Measurements from ENCODE around the gene CCDC24. TPM values are rescaled to one million over a fixed set of nuclear protein-coding genes. Genes with fewer than 3 reads are reported as not detected.

The CCDC24 gene
- total and polyA plus RNA-seq, 7 donors: 0.83 to 3.9 (median 1.7) TPM

DNA sequence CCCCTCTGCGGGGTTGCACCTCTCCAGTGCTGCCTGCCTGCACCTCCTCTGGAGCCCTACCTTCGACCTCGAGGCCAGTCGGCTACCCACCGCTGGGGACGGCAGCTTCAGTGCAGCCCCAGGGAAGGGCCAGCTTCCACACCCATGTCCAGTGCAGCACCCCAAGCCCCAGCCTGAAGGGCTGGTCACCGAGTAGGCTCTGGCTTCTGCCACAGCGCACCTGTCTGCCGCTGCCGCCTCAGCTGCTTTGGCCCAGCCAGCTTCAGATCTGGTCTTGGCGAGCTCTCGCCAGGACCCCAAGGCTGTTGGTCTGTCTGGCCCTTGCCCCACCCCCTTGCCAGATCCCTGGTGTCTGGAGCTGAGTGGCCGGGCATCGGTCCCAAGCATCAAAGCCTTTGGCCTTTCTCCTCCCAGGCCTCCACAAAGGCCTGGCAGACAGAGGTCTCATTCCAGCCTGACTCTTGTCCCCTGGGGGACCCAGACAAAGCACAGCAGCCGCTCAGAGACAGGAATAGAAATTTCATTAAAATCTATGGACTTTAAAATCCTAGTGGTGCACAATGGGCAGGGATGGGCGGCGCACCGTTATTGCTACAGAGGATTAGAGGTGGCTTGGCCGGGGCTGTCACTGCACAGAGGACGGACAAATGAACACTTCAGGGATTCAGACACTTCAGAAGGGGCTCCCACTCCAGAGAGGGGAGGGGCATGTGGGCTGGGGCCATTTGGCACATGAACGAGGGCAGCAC lies 4.8 kb downstream of the CCDC24 start:
- TF ChIP-seq, protein P1, sequence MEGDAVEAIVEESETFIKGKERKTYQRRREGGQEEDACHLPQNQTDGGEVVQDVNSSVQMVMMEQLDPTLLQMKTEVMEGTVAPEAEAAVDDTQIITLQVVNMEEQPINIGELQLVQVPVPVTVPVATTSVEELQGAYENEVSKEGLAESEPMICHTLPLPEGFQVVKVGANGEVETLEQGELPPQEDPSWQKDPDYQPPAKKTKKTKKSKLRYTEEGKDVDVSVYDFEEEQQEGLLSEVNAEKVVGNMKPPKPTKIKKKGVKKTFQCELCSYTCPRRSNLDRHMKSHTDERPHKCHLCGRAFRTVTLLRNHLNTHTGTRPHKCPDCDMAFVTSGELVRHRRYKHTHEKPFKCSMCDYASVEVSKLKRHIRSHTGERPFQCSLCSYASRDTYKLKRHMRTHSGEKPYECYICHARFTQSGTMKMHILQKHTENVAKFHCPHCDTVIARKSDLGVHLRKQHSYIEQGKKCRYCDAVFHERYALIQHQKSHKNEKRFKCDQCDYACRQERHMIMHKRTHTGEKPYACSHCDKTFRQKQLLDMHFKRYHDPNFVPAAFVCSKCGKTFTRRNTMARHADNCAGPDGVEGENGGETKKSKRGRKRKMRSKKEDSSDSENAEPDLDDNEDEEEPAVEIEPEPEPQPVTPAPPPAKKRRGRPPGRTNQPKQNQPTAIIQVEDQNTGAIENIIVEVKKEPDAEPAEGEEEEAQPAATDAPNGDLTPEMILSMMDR (IDR thresholded peaks at IDR 0.05): no peak
- 63 to 67% (median 66%) methylated on average over 21 of the region's 21 CpGs for WGBS, 3 donors
- no peak overlapping the region for H3K27ac ChIP-seq
- H3K36me3 ChIP-seq (ENCODE audit: insufficient read depth in 1 of 2, low read depth in 1 of 2): no peaks in the 10 kb centered on the region
- DNase-seq (no peak), ATAC-seq (no peak)
- no peaks in the 10 kb centered on the region for H3K9me3 ChIP-seq
- peaks cover under 1% of the 10 kb centered on the region for H3K4me1 ChIP-seq
- H3K27me3 ChIP-seq (ENCODE audit: insufficient read depth in 3 of 3, low read length in 2 of 3): no peaks in the 10 kb centered on the region
- intact Hi-C loops (cut with DNase I): no loop called here
- H3K4me3 ChIP-seq: no peak overlapping the region

DNA sequence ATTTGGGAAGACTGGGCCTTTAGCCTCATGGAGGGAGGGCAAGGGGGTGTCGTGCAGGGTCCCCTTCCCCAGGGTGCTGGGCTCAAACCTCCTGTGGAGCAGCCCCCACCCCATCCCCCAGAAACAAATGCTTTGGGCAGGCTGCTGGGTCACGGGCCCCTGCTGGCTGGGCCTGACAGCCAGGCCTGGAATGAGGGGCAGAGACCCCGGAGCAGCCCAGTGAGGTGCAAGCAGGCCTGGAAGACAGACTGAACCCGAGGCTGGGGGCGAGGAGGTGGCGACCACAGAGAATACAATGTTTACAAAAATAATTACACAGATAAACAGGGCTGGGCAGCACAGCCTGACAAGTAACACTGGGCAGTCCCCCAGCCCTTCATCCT lies 5.3 kb downstream of the CCDC24 start:
- ATAC-seq: no peak
- TF ChIP-seq, protein P1 (IDR thresholded peaks at IDR 0.05): no peak
- Histone ChIP-seq H3K4me1 (no peaks in the 10 kb centered on the region), H3K27me3 (ENCODE audit: insufficient read depth in 3 of 3, low read length in 2 of 3) (no peaks in the 10 kb centered on the region), H3K9me3 (no peaks in the 10 kb centered on the region), H3K36me3 (ENCODE audit: insufficient read depth in 1 of 2, low read depth in 1 of 2) (no peaks in the 10 kb centered on the region), H3K4me3 (no peak overlapping the region), H3K27ac (no peak overlapping the region)
- DNase-seq: no peak
- intact Hi-C loops (cut with DNase I): no loop called here
- 65 to 78% (median 69%) methylated on average over 6 of the region's 6 CpGs for WGBS, 3 donors

DNA sequence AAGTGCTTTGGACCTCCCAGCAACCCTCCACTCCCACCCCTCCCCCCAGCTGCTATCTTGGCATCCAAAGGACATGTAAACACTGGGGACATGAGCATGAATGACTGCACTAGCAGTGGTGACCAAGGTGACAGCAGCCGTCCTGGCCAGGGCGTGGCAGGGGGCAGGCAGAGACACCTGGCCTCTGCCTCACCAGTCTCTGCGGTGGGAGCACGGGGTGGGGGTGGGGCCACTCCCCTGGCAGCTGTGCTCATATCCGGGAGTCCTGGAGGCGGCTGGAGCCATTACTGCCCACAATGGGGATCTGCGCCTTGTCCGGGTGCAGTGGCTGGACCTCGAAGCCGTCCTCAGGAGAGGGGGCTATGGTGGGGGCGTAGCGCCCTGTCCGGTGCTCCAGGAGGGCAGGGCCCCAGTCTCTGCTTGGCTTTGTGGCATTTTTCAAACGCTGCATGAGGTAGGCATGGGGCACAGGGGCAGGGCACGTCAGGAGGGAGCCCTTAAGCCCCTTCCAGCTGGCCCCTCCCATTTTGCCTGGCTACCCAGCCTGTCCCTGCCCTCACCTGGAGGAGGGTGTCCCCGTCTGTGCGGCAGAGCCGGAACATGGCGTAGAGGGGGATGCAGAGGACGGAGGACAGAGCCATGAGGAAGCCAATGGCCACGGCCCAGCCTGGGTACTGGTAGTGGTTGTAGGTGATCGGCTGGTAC lies 6.0 kb downstream of the CCDC24 start:
- no peaks in the 10 kb centered on the region for H3K36me3 ChIP-seq (ENCODE audit: insufficient read depth in 1 of 2, low read depth in 1 of 2)
- DNase-seq: no peak
- 73 to 78% (median 74%) methylated on average over 20 to 22 of the region's 22 CpGs for WGBS, 3 donors

DNA sequence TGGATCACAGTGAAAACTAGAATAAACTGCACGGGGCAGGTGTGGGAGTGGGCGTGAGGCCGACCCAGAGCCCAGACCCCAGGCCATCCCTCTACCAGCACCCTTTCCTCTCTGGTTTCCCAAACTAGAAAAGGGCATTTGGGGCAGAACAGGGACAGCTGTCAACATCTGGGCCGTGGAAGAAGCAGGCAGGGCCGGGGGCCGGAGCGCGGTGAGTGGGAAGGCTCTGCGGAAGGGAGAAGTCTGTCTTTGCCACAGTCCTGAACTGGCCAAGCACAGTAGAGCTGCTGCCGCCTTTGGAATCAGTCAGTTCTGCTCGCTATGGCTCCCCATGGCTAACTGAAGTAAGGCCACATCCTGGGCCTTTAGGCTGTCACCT lies 6.6 kb downstream of the CCDC24 start:
- Histone ChIP-seq H3K27ac (no peak overlapping the region), H3K36me3 (ENCODE audit: insufficient read depth in 1 of 2, low read depth in 1 of 2) (no peaks in the 10 kb centered on the region), H3K4me3 (no peak overlapping the region), H3K4me1 (no peaks in the 10 kb centered on the region), H3K27me3 (ENCODE audit: insufficient read depth in 3 of 3, low read length in 2 of 3) (no peaks in the 10 kb centered on the region), H3K9me3 (no peaks in the 10 kb centered on the region)
- TF ChIP-seq, protein P1 (IDR thresholded peaks at IDR 0.05): no peak
- DNase-seq (no peak), ATAC-seq (no peak)
- intact Hi-C loops (cut with DNase I): no loop called here
- WGBS, 3 donors: 75 to 83% (median 78%) methylated on average over 11 of the region's 11 CpGs

More for the DNA sequence above, 6.0 kb downstream of the CCDC24 start:
- H3K9me3 ChIP-seq: no peaks in the 10 kb centered on the region
- no peaks in the 10 kb centered on the region for H3K4me1 ChIP-seq
- TF ChIP-seq, protein P1 (IDR thresholded peaks at IDR 0.05): no peak
- intact Hi-C loops (cut with DNase I): no loop called here
- H3K27me3 ChIP-seq (ENCODE audit: insufficient read depth in 3 of 3, low read length in 2 of 3): no peaks in the 10 kb centered on the region
- no peak overlapping the region for H3K27ac ChIP-seq
- no peak for ATAC-seq
- no peak overlapping the region for H3K4me3 ChIP-seq

Measured in psoas muscle (tissue), 8 donors.